Endodermal cell (in vitro differentiated cells): Measurements from ENCODE around the gene NDUFB6. TPM values are rescaled to one million over a fixed set of nuclear protein-coding genes. Genes with fewer than 3 reads are reported as not detected.

Source experiments
- DNase-seq: peaks from one replicate; pipeline ENCODE4 v3.0.0-alpha.2; 2017
- H3K27ac ChIP-seq: 2 replicates; pipeline ENCODE4 v1.5.1; 2013; ENCODE audit warnings: mild to moderate bottlenecking, low read depth, low read length, moderate library complexity
- H3K27me3 ChIP-seq: 2 replicates; pipeline ENCODE4 v1.6.1; 2013; ENCODE audit warnings: mild to moderate bottlenecking, low read length, moderate library complexity; ENCODE audit not compliant: insufficient read depth, control insufficient read depth, poor library complexity, severe bottlenecking
- H3K36me3 ChIP-seq: 2 replicates; pipeline ENCODE4 v1.7.0; 2013; ENCODE audit warnings: mild to moderate bottlenecking, low read length, moderate library complexity; ENCODE audit not compliant: control insufficient read depth, insufficient read depth
- H3K4me1 ChIP-seq: one replicate; pipeline ENCODE4 v1.7.0; 2013; ENCODE audit warnings: low read length; ENCODE audit not compliant: control insufficient read depth, insufficient read depth
- H3K4me3 ChIP-seq: 2 replicates; pipeline ENCODE4 v1.5.1; 2013; ENCODE audit warnings: mild to moderate bottlenecking, low read length, moderate library complexity
- H3K9ac ChIP-seq: 2 replicates; pipeline ENCODE4 v1.6.1; 2013; ENCODE audit warnings: mild to moderate bottlenecking, low read length, moderate library complexity; ENCODE audit not compliant: poor library complexity, severe bottlenecking; ENCODE audit errors: extremely low read depth
- H3K9me3 ChIP-seq: 2 replicates; pipeline ENCODE4 v1.6.1; 2013; ENCODE audit warnings: mild to moderate bottlenecking, low read length, moderate library complexity; ENCODE audit not compliant: control insufficient read depth
- H3K27ac Mint-ChIP-seq: 2 replicates; pipeline ENCODE4 v1.8.0; 2020; ENCODE audit warnings: mixed read lengths
- H3K27me3 Mint-ChIP-seq: 2 replicates; pipeline ENCODE4 v1.8.0; 2021; ENCODE audit warnings: mild to moderate bottlenecking, mixed read lengths; ENCODE audit not compliant: insufficient read depth
- H3K36me3 Mint-ChIP-seq: 2 replicates; pipeline ENCODE4 v1.8.0; 2020; ENCODE audit warnings: low read depth, mixed read lengths
- H3K4me1 Mint-ChIP-seq: 2 replicates; pipeline ENCODE4 v1.8.0; 2020; ENCODE audit warnings: mixed read lengths
- H3K4me3 Mint-ChIP-seq: 2 replicates; pipeline ENCODE4 v1.8.0; 2020; ENCODE audit warnings: mild to moderate bottlenecking, moderate library complexity, mixed read lengths
- H3K9me3 Mint-ChIP-seq: 2 replicates; pipeline ENCODE4 v1.8.0; 2020; ENCODE audit warnings: mild to moderate bottlenecking, mixed read lengths
- WGBS, 2 experiments: methylation state at CpG; one replicate each; pipeline versions ENCODE4 v1.1.5 to v1.1.7; 2013; ENCODE audit warnings: missing lambda C conversion rate in 2 of 2, mixed read lengths in 1 of 2; ENCODE audit not compliant: insufficient coverage in 1 of 2, insufficient read length in 1 of 2; 5-methylcytosine and 5-hydroxymethylcytosine counted together
- total RNA-seq, 2 donors: library from RNA; stranded (reverse); fragmentation: NEBNext Ultra II Directional in 1 of 2; extraction: Animal tissue kit (Norgen Biotek cat#: 25700) in 1 of 2; gene quantifications; 2 replicates in 1 of 2; 3 replicates in 1 of 2; pipeline ENCODE4 v1.2.1, GENCODE V29; 2021
- TF ChIP-seq, protein P1 (sequence below): fragments of 200-600 bp; sonication (generic); conservative IDR thresholded peaks from 2 replicates; pipeline ENCODE4 v1.5.0; 2021; ENCODE audit warnings: antibody characterized with exemption, mild to moderate bottlenecking

The NDUFB6 gene
- total RNA-seq, 2 donors from 2014 or later, result 48.8 to 54.9 TPM

DNA sequence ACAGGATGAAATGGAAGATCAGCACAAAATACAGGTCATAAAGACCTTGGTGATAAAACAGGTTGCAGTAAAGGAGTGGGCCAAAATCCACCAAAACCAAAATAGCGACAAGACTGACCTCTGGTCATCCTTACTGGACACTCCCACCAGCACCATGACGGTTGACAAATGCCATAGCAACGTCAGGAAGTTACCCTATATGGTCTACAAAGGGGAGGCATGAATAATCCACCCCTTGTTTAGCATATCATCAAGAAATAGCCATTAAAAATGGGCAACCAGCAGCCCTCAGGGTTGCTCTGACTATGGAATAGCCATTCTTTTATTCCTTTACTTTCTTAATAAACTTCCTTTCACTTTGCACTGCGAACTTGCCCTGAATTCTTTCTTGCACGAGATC, 6.0 kb upstream of the NDUFB6 start:
- Mint-ChIP-seq H3K4me1 (peaks cover 18% of the 10 kb centered on the region), H3K36me3 (no peaks in the 10 kb centered on the region), H3K4me3 (no peak overlapping the region), H3K27me3 (no peaks in the 10 kb centered on the region), H3K9me3 (no peaks in the 10 kb centered on the region), H3K27ac (no peak overlapping the region)
- Histone ChIP-seq H3K27me3 (no peaks in the 10 kb centered on the region), H3K4me1 (no peaks in the 10 kb centered on the region), H3K27ac (no peak overlapping the region), H3K9ac (no peak overlapping the region), H3K9me3 (no peaks in the 10 kb centered on the region), H3K36me3 (no peaks in the 10 kb centered on the region), H3K4me3 (no peak overlapping the region)
- TF ChIP-seq, protein P1, sequence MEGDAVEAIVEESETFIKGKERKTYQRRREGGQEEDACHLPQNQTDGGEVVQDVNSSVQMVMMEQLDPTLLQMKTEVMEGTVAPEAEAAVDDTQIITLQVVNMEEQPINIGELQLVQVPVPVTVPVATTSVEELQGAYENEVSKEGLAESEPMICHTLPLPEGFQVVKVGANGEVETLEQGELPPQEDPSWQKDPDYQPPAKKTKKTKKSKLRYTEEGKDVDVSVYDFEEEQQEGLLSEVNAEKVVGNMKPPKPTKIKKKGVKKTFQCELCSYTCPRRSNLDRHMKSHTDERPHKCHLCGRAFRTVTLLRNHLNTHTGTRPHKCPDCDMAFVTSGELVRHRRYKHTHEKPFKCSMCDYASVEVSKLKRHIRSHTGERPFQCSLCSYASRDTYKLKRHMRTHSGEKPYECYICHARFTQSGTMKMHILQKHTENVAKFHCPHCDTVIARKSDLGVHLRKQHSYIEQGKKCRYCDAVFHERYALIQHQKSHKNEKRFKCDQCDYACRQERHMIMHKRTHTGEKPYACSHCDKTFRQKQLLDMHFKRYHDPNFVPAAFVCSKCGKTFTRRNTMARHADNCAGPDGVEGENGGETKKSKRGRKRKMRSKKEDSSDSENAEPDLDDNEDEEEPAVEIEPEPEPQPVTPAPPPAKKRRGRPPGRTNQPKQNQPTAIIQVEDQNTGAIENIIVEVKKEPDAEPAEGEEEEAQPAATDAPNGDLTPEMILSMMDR, result no peak
- DNase-seq, result no peak
- WGBS, 2 experiments, result 93 to 100% methylated on average over 2 to 5 of the region's 5 CpGs

DNA sequence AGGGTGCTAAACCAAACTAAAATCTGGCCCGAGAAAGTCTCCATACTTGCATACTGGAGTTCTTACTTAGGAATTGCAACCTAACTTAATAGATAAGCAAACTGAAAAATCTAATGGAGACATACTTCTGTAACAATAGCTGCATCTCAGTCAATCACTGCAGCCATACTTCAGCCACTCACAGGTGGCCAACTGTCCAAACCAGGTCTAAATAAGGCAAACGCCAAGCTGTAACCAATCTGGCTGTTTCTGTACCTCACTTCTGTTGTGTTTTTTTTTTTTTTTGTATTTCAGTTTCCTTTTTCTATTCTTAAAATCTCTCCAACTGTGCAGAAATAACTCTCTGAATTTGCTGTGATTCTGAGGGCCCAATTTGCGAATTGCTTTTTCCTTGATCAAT, 4.4 kb upstream of the NDUFB6 start:
- 89 to 100% methylated on average over 1 to 3 of the region's 3 CpGs for WGBS, 2 experiments
- Mint-ChIP-seq H3K4me1 (peaks cover 18% of the 10 kb centered on the region), H3K27ac (no peak overlapping the region), H3K9me3 (no peaks in the 10 kb centered on the region), H3K36me3 (no peaks in the 10 kb centered on the region), H3K27me3 (no peaks in the 10 kb centered on the region), H3K4me3 (no peak overlapping the region)
- H3K27me3 ChIP-seq, result no peaks in the 10 kb centered on the region
- H3K36me3 ChIP-seq, result no peaks in the 10 kb centered on the region
- TF ChIP-seq, protein P1, result no peak
- no peak overlapping the region for H3K27ac ChIP-seq
- H3K9ac ChIP-seq, result no peak overlapping the region
- H3K4me1 ChIP-seq, result no peaks in the 10 kb centered on the region
- no peak for DNase-seq
- H3K9me3 ChIP-seq, result no peaks in the 10 kb centered on the region
- H3K4me3 ChIP-seq, result no peak overlapping the region

DNA sequence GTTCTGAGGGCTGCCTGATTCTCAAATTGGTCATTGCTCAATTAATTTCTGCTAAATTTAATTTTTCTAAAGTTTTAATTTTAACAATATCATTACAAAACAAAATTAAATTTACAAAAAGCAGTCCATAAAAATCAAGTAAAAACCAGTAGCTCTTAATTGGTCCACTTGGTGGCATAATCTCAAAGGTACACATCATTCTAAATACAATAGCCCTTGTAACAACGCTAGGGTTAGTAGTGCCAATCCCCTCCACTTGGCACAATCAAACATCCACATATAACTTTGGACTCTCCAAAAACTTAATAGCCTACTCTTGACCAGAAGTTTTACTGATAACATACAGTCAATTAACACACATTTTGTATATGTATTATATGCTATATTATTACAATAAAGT, 1.9 kb upstream of the NDUFB6 start:
- TF ChIP-seq, protein P1, result no peak
- Histone ChIP-seq H3K9me3 (no peaks in the 10 kb centered on the region), H3K4me1 (peaks cover 5% of the 10 kb centered on the region), H3K27me3 (no peaks in the 10 kb centered on the region), H3K4me3 (no peak overlapping the region), H3K9ac (no peak overlapping the region), H3K36me3 (peaks cover 2% of the 10 kb centered on the region), H3K27ac (no peak overlapping the region)
- peaks cover 5% of the 10 kb centered on the region for H3K36me3 Mint-ChIP-seq
- no peaks in the 10 kb centered on the region for H3K27me3 Mint-ChIP-seq
- no peak overlapping the region for H3K4me3 Mint-ChIP-seq
- peaks cover 11% of the 10 kb centered on the region for H3K4me1 Mint-ChIP-seq
- WGBS, 2 experiments, result 90% methylated on average over 1 of the region's 1 CpG; no CpG with 5 or more reads in 1 of the 2 experiments
- no peaks in the 10 kb centered on the region for H3K9me3 Mint-ChIP-seq
- no peak overlapping the region for H3K27ac Mint-ChIP-seq
- DNase-seq, result no peak
